ENCODE measurements around the gene MYH2.

- TF ChIP-seq CTCF (IDR thresholded peaks at IDR 0.05) (no peak), POLR2A (IDR thresholded peaks at IDR 0.05) (no peak), POLR2AphosphoS5 (IDR thresholded peaks at IDR 0.05) (no peak), EP300 (IDR thresholded peaks at IDR 0.05; ENCODE audit: low read depth) (no peak)
Observed at GRCh38 chr17:10585529-10585928, 36.1 kb upstream of the MYH2 start.

Measured in transverse colon (tissue), 4 donors.